ENCODE results near the gene TAP1. TPM values are rescaled to one million over a fixed set of nuclear protein-coding genes. Genes with fewer than 3 reads are reported as not detected.

Gene TAP1
- total RNA-seq, 1 experiment from 2014 or later: 74.7 TPM

GRCh38 chr6:32845384-32845884 lies 8.1 kb downstream of the TAP1 start:
- CTCF ChIA-PET: interaction anchor here (0.9 kb wide), 1 partner anchor 8 kb away, joined by 3 read pairs; the partner anchor contains the start of genes PSMB9 and TAP1
- no TSS peak for BruUV-seq (replicated peaks)
- Histone ChIP-seq H3K27ac (ENCODE audit: low read length) (no peak overlapping the region), H3K9me3 (ENCODE audit: control insufficient read depth, insufficient read depth, low read depth, low read length) (no peaks in the 10 kb centered on the region), H3K27me3 (ENCODE audit: control insufficient read depth, insufficient read depth, low read length) (no peaks in the 10 kb centered on the region), H3K4me3 (ENCODE audit: low read depth in 2 of 2, low read length in 2 of 2) (no peak overlapping the region), H3K4me1 (ENCODE audit: control insufficient read depth, insufficient read depth, low read length) (peaks cover 7% of the 10 kb centered on the region), H3K36me3 (ENCODE audit: control insufficient read depth, insufficient read depth, low read length) (no peaks in the 10 kb centered on the region)
- intact Hi-C loops (cut with micrococcal nuclease; ENCODE audit: unreplicated experiment): no loop called here
- POLR2A ChIA-PET: interaction anchor here (0.6 kb wide), 1 partner anchor 126 kb away, joined by 5 read pairs; no protein-coding TSS in a partner anchor
- DNase-seq (ENCODE audit: low read depth, low spot score): no peak
- in situ Hi-C loops (cut with HindIII; ENCODE audit: low pct_unique_long_range_greater_than_20kb, low sequenced_read_pairs): no loop called here
- TF ChIP-seq CTCF (IDR thresholded peaks at IDR 0.05) (no peak), TCF7L2 (IDR thresholded peaks at IDR 0.05; ENCODE audit: low read depth, low read length) (no peak), REST (IDR thresholded peaks at IDR 0.05; ENCODE audit: insufficient read depth in 1 of 2, low read depth in 2 of 2, low read length in 1 of 2) (no peak), POLR2AphosphoS5 (IDR thresholded peaks at IDR 0.05; ENCODE audit: low read depth, low read length) (no peak), SIN3A (IDR thresholded peaks at IDR 0.05; ENCODE audit: borderline replicate concordance, insufficient read depth, low read depth, low read length) (no peak)
- no peak for ATAC-seq

GRCh38 chr6:32844839-32845383 lies 8.6 kb downstream of the TAP1 start:
- no peaks in the 10 kb centered on the region for H3K36me3 ChIP-seq (ENCODE audit: control insufficient read depth, insufficient read depth, low read length)
- in situ Hi-C loops (cut with HindIII; ENCODE audit: low pct_unique_long_range_greater_than_20kb, low sequenced_read_pairs) (no loop called here), intact Hi-C loops (cut with micrococcal nuclease; ENCODE audit: unreplicated experiment) (no loop called here)
- H3K9me3 ChIP-seq (ENCODE audit: control insufficient read depth, insufficient read depth, low read depth, low read length): no peaks in the 10 kb centered on the region
- ATAC-seq: no peak
- DNase-seq (ENCODE audit: low read depth, low spot score): no peak
- H3K27ac ChIP-seq (ENCODE audit: low read length): peak overlapping the region; percentile 49; the same call in 1 of the 2 replicates
- H3K4me1 ChIP-seq (ENCODE audit: control insufficient read depth, insufficient read depth, low read length): peaks cover 7% of the 10 kb centered on the region
- BruUV-seq (replicated peaks): no TSS peak
- peak overlapping the region; percentile 73 to 77 for H3K4me3 ChIP-seq (ENCODE audit: low read depth in 2 of 2, low read length in 2 of 2)
- no peaks in the 10 kb centered on the region for H3K27me3 ChIP-seq (ENCODE audit: control insufficient read depth, insufficient read depth, low read length)
- CTCF ChIA-PET: interaction anchor here (0.9 kb wide), 1 partner anchor 9 kb away, joined by 3 read pairs; the partner anchor contains the start of genes PSMB9 and TAP1
- POLR2A ChIA-PET: interaction anchor here (0.6 kb wide), 1 partner anchor 9 kb away, joined by 3 read pairs; the partner anchor contains the start of genes PSMB9 and TAP1
- TF ChIP-seq SIN3A (IDR thresholded peaks at IDR 0.05; ENCODE audit: borderline replicate concordance, insufficient read depth, low read depth, low read length): no peak
- TF ChIP-seq POLR2AphosphoS5 (IDR thresholded peaks at IDR 0.05; ENCODE audit: low read depth, low read length): no peak
- TF ChIP-seq REST (IDR thresholded peaks at IDR 0.05; ENCODE audit: insufficient read depth in 1 of 2, low read depth in 2 of 2, low read length in 1 of 2): no peak
- TF ChIP-seq TCF7L2 (IDR thresholded peaks at IDR 0.05; ENCODE audit: low read depth, low read length): no peak
- TF ChIP-seq CTCF (IDR thresholded peaks at IDR 0.05): no peak

Data from Panc1 (cell line).